UCSD-AML1 (cell line): ENCODE data around the gene CRYGN.
A peak's percentile ranks its signal among the peaks of the same experiment; 100 is the strongest.

Source experiments
- DNase-seq: peaks from one replicate; lab custom pipeline; 2025; ENCODE audit not compliant: unreplicated experiment; lab: John Stamatoyannopoulos, UW

CRYGN gene

GRCh38 chr7:151408839-151409666 lies 30.9 kb downstream of the CRYGN start:
- DNase-seq = no peak

GRCh38 chr7:151408498-151408838 lies 31.5 kb downstream of the CRYGN start:
- DNase-seq = no peak

DNA sequence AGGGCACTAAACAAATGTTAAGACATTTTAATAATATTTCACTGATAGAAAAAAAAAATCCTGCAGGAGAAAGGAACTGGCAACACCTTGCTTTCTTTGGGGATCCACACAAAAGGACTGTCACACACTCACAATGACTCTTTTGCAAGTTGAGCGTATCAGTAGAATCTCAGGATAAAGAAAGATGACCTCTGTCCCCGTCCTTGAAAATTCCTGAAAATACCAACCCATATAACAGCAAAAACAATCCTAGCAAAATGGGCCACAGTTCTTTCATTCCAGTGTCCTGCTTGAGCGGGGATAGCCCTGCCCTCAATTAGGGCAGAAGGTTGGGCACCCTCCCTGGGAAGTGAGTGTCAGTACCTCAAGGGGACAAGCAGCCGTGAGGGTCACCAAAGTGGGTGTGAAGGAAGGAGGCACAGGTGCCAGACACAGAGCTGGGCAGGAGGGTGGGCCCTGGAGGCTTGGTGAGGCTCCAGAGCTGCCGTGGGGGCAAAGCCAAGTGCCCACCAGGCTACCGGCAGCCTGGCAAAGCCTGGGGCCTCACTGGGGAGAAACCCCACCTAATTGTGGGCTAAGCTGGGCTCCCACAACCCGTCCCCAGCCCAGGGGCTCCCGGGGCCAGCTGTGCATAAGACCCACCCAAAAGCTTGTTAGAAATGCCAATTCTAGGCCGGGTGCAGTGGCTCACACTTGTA lies 32.9 kb downstream of the CRYGN start:
- DNase-seq = no peak

DNA sequence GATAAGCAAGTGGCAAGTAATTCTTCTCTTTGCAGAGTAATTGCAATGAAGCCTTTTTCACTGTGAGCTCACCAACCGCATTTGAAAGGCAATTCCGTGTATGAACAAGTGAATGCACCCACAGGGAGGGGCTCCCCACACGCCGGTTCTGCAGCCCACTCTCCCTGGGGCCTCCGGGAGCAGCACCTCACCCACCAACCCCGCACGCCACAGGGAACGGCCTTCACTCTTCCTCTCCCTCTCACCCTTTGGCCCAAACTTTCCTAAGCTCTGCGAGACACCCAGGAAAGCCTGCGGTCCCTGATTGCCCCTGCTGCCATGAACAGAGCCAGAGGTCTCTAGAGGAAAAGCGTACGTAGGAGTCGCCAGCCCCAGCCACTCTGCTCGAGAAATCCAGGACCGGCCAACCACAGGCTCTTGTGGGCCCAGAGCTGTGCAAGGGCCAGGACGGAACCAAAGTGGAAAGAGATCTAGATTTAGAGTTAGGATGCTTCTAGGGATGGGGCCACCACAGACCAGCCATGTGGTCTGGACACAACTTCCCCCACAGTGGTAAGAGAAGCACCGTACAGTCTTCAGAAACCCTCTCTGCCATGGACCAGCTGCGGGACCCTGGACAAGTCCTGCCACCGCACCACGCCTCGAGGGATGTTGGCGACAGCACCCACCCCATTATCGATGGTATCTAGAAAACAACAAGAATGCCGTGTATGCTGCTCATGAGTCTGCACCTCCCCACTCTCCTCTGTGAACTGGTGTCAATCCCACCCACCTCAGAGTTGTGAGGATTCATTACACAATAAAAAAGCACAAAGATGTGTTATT lies 33.7 kb downstream of the CRYGN start:
- DNase-seq = no peak

DNA sequence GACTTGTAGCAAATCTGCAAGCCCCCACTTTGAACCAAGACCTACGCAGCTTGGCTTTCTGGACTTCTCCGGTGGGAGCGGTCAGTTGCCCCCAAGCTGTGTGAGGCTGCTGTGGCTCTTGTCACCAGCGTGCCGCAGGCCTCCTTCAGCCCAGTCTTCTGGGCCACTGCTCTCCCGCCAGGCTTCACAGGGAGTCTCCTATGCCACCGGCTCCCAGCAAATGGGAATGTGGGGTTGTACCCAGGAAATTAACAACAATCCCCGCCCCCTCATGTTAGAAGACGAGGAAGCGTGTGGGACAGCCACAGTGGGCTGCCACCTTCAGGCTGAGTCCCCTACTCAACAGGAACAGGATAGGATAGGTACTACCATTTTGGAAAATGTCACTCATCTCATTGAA lies 34.4 kb downstream of the CRYGN start:
- no peak for DNase-seq

DNA sequence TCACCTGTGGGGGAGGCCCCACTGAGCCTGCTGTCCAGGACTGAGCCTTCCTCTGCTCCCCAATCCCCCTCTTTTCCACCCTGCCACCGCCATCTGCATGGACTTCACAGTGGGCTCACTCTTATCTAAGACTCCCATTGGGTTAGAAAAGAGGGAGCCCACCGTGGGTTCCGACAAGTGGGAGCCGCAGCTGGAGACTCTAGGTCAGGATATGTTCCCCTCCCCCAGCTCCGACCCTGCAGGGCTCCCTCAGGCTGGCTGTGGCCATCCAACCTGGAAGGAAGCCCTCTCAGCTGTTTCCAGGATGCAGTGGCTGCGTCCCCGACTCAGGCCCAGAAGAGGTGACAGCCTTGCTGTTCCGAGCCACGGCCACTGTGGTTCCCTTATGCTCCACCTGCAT lies 34.9 kb downstream of the CRYGN start:
- DNase-seq = peak; percentile 21

- no peak for DNase-seq
Observed at GRCh38 chr7:151404216-151405011, 35.5 kb downstream of the CRYGN start.

DNA sequence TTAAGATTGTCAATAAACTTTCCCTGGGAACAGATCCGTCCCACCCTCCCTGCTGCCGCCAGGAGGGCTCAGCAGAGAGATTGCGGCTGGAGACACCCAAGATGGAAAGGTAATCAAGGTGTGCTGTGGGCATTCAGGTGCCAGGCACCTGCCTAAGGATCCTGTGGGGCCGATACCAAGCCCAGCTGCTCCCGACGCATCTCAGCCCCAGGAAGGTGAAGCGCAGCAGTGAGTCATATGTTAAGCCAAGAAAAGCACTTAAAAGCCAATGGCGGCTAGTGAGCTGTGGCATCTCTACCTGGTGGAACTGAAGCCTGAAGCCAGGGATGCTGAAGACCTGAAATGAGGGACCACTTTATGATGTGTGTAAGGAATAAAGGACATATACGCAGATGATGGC lies 36.2 kb downstream of the CRYGN start:
- no peak for DNase-seq

DNA sequence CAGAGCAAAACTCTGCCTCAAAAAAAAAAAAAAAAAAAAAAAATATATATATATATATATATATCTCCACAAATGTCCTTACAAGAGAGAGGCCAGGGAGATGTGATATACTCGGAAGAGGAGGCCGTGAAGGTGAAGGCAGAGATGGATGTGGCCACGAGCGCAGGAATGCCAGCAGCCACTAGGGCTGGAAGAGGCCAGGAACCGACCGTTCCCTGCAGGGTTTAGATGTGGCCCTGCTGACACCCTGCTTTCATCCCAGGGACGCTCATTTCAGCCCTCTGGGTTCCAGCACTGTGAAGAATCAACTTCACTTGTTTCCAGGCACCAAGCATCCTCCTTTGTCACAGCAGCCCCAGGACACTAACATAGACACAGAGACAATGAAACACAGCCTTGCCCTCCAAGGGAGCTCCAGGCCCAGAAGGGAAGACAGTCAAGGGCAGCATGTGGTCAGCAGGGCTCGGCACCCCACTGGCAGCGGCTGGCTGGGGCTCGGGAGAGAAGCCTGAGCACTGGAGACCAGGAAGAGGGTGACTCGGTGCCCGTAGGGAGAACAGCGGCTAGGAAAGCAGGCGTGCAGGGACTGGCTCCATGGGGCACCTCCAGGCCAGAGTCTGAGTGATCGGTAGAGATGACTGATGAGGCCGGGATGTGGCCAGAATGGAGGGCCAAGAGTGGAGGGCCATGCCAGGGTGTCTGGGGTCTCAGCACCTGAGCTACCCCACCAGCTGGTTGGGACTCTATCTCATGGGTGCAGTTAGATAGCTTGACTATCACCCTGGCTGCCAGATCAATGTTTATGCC lies 37.7 kb downstream of the CRYGN start:
- no peak for DNase-seq

DNA sequence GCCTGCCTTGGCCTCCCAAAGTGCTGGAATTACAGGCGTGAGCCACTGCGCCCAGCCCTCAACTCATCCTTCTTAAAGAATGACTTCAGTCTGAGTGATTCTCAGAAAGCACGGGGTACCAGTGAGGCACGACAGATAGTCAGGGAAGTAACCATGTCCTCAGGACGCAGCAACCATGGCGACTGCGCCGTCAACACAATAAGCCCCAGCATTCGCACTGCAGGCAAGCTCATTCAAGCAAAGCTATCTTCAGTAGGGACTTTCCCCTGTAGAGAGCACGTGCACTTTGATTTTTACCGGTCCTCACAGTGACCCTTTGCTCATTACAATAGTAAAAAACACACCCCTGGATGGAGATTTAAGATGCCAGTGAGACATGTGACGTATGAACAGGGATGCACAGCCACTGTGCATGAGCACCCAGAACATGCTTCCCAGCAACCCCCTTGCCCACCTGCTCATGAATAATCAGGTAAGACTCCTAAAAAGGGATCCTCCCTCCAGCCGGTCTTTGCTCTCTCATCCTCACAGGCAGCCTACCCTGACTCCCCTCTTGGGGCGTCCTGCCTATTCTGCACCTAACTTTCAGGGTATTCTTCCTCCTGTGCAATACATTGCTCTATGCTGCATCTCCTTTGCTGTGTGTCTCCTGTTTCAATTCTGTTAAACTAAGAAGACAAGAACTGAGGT lies 39.2 kb downstream of the CRYGN start:
- DNase-seq = no peak

DNA sequence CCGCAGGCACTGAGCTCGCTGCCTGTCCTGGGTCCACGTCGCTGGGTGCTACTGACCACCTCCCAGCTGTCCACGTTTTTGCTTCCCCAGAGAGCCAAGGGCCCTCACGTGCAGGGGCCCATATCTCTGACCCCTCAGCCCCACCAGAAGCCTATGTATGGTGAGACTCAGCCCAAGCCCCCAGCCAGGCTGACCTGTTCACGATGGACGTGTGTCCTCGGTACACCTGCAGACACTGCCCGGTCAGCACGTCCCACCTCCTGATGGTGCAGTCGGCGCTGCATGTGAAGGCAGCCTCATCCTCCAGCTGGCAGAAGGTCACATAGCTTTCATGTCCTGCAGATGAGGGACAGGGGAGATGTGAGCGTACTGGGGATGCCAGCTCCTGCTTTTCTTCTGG lies 40.0 kb downstream of the CRYGN start:
- DNase-seq = no peak

DNA sequence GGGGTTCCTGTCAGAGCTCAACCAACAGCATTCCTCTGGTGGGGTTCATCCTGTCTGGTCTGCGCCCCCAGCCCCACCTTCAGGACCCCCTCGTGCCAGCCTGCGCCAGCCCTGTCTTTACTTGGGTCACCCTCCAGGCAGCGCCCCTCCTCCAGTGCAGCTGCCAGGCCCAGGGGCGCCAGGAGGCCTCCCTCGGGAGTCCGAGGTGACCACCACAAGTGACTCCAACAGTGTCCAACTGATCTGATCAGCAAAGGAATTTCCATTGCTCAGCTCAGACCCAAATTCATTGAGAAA lies 40.7 kb downstream of the CRYGN start:
- DNase-seq = no peak

DNA sequence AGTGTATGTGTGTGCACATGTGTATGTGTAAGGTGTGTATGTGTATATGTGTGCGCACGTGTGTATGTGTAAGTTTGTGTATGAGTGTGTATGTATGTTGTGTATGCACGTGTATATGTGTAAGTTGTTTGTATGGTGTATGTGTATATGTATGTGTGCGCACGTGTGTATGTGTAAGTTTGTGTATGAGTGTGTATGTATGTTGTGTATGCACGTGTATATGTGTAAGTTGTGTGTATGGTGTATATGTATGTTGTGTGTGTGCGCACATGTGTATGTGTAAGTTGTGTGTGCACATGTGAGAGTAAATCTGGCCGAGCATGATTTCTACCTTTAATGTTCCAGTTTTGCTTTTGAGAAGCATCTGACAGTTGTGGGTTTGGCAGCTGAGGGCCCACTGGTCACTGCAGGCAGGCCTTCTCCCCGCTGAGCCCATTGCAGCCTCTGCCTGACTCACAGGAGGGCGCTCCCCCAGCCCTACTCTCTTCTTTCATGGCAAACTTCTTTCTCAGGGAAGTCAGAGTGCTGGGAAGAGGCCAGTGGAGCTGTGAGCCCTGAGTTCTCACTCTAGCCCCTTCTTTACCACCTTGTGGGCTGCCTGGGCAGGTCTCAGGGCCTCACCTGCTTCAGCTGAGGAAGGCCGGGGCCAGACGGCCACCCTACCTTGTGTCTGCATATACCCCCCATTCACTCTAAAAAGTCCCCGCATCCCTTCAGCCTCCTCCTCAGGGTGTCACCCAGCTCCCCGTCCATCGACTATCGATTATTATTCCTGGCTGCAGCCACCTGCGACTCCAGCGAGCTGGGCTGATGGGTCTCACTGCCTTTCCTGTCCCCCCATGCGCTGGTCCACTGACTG lies 41.3 kb downstream of the CRYGN start:
- DNase-seq = no peak

GRCh38 chr7:151397026-151397425 lies 42.9 kb downstream of the CRYGN start:
- no peak for DNase-seq

DNA sequence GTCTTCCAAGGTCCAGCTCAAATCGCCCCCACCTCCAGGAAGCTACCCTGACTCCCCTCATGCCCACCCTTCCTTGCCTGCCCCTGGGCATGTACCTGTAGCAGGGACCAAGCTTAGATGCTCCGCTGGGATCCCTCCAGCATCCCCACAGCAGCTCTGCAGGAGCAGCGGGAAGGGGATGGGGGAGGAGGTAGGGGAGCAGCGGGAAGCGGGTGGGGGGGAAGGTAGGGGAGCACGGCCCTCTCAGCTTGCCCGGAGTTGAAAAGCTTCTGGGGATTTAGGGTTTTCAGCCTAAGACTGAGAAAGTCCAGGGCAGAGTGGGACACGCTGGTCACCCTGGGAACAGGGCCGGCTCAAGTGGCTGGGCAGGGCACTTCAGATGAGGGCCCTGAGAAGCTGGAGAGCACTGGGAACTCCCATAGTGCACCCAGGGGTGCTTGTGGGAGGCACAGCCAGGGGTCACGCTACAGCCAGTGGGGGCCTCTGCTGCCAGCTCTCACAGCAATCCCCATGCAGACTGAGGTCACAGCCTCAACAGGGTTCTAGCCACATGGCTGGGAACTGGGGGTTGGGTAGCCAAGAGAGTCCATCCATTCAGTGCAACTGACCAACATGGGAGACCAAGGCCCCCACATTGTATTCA lies 43.5 kb downstream of the CRYGN start:
- no peak for DNase-seq

- no peak for DNase-seq
Observed at GRCh38 chr7:151395036-151395367, 44.9 kb downstream of the CRYGN start.

DNA sequence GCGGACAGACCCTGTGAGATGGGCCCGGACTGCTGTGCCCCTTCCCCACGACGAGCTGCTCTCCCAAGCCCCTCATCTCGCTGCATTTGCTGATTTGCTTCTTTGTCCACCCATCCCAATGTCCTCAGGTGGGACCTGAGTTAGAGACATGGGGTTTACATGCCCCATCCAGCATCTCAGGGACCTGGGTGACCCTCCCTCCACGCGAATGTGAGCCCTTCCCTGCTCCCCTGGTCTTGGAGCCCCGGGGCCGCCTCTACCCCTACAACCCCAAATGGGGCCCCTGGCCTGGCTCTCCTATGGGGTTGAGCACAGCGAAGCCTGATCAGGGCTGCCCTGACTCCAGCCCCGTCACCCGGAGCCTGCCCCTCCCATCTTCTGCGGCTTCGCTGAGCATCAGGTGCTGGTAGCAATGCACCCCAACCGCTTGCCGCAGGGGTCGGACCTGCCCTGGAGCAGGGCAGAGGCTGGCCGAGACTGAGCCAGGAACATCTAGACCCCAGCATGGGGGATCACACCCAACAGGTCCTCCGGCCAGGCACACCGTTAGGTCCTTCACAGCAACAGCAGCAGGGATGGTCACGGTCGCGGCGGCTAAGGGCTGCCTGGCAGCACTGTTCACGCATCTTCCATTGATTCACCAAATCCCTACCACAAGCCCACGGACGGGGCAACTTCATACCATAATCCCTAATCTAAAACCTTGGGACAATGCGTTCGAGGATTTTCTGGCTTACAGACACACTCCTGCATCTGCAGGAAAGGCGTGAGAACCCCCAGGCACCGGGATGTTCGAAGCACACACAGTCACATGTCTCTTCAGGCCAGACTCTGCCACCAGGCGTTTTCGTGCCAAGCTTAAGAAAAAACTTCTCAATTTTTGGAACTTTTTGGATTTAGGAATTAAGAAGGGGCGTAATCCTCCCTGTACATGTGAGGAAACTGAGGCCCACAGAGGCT lies 45.6 kb downstream of the CRYGN start:
- DNase-seq = no peak
